Bronchial epithelial cell (primary cell): ENCODE measurements around the gene NFX1. TPM values are rescaled to one million over a fixed set of nuclear protein-coding genes. Genes with fewer than 3 reads are reported as not detected.
A peak's percentile ranks its signal among the peaks of the same experiment; 100 is the strongest.

ENCODE experiments used
- DNase-seq: peaks from one replicate; pipeline ENCODE4 v3.0.0-alpha.2; 2010; ENCODE audit warnings: low read depth
- FAIRE-seq: peaks from 2 replicates; lab custom pipeline; 2011; peaks lifted over from hg19 to GRCh38; lab: Jason Lieb, UNC
- H3K27me3 ChIP-seq: 2 replicates; pipeline ENCODE4 v1.5.1; 2011; ENCODE audit warnings: low read length; ENCODE audit not compliant: control insufficient read depth, insufficient read depth
- H3K36me3 ChIP-seq: 2 replicates; pipeline ENCODE4 v1.5.1; 2011; ENCODE audit warnings: low read length; ENCODE audit not compliant: control insufficient read depth, insufficient read depth
- H3K4me3 ChIP-seq: 2 replicates; pipeline ENCODE4 v1.5.1; 2011; ENCODE audit warnings: mild to moderate bottlenecking, low read depth, low read length, control low read depth
- total RNA-seq: library from RNA; depleted of rRNA; stranded (reverse); fragments of >200 nt; gene quantifications from 2 replicates; pipeline ENCODE4 v1.2.1, GENCODE V29; 2014
- TF ChIP-seq, protein P1 (sequence below): IDR thresholded peaks from 2 replicates; pipeline ENCODE4 v1.5.1; 2011; ENCODE audit warnings: mild to moderate bottlenecking, moderate library complexity, low read length, control low read depth, inconsistent platforms; ENCODE audit not compliant: insufficient read depth, severe bottlenecking

Gene NFX1
- total RNA-seq, 1 donor from 2014 or later, result 19.2 TPM

DNA sequence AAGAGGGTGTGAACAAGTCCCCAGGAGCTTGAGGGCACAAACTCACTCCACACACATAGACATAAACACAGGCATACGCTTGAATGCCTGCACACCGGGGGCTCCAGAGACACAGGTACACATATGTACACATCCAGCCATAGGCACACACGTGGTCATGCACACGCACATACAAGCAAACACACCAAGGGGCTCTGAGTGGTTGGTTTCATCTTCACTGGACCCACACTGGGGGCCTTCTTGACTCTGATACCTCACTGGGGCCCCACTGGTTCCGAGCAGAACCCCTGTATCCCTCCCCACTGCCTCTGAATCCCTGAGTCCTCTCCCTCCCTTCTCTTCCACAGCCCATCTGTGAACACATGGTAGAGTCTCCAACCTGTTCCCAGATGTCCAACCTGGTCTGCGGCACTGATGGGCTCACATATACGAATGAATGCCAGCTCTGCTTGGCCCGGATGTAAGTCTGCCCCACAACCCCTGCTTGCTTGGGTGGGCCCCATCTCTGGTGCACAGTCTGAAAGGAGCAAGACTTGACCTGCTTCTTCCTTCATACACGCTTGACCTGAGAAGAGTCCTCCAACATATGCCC is 44.0 kb upstream of the NFX1 start:
- DNase-seq (no peak), FAIRE-seq (no peak)
- H3K27me3 ChIP-seq, result no peaks in the 10 kb centered on the region
- H3K4me3 ChIP-seq, result no peak overlapping the region
- TF ChIP-seq, protein P1, sequence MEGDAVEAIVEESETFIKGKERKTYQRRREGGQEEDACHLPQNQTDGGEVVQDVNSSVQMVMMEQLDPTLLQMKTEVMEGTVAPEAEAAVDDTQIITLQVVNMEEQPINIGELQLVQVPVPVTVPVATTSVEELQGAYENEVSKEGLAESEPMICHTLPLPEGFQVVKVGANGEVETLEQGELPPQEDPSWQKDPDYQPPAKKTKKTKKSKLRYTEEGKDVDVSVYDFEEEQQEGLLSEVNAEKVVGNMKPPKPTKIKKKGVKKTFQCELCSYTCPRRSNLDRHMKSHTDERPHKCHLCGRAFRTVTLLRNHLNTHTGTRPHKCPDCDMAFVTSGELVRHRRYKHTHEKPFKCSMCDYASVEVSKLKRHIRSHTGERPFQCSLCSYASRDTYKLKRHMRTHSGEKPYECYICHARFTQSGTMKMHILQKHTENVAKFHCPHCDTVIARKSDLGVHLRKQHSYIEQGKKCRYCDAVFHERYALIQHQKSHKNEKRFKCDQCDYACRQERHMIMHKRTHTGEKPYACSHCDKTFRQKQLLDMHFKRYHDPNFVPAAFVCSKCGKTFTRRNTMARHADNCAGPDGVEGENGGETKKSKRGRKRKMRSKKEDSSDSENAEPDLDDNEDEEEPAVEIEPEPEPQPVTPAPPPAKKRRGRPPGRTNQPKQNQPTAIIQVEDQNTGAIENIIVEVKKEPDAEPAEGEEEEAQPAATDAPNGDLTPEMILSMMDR, result no peak
- H3K36me3 ChIP-seq, result no peaks in the 10 kb centered on the region

- TF ChIP-seq, protein P1, result no peak
- peak; percentile 62 for FAIRE-seq
- H3K4me3 ChIP-seq, result no peak overlapping the region
- H3K27me3 ChIP-seq, result no peaks in the 10 kb centered on the region
- peaks cover 6% of the 10 kb centered on the region for H3K36me3 ChIP-seq
- DNase-seq, result no peak
Observed at GRCh38 chr9:33248606-33249005, 41.7 kb upstream of the NFX1 start.

DNA sequence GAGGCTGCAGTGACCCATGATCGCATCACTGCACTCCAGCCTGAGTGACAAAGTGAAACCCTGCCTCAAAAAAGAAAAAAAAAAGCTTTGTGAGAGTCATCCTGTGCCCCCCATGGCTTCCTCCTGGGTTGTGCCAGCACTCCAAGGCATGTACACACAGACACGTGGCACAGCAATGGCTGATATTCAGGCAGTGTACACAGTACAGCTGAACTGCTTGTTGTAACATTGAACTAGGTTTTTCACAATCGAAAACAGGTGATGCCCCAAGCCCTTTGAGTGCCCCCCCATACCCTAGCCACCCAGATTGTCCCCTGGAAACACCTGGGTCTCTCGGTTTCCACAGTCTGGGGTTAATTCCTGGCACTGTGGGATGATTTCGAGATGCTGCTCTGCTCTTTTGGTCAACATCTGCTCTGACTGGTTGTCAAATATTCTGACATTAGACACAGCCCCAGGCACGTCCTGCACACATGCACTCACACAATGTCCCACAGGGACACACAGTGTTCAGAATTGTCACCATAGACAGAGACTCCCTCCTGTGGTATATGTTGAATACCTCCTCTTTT is 41.1 kb upstream of the NFX1 start:
- Histone ChIP-seq H3K36me3 (peaks cover 6% of the 10 kb centered on the region), H3K4me3 (no peak overlapping the region), H3K27me3 (no peaks in the 10 kb centered on the region)
- TF ChIP-seq, protein P1, result no peak
- FAIRE-seq (no peak), DNase-seq (no peak)

DNA sequence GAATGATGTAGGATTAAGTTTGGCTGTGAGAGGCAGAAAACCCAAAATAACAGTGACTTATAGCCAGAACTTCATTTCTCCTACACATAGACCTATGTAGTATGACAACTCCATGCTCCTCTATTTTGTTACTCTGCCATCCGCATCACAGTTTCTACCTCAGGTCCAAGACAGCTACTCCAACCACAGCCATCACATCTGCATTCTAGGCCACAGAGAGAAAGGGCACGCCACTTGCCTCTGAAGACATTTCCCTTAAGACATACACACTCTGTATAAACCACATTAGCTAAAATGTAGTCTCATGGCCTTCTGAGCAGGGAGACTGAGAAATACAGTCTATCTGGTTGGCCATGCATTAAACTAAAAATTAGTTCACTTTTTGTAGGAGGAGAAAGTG is 40.3 kb upstream of the NFX1 start:
- H3K27me3 ChIP-seq, result no peaks in the 10 kb centered on the region
- FAIRE-seq (no peak), DNase-seq (no peak)
- H3K4me3 ChIP-seq, result no peak overlapping the region
- H3K36me3 ChIP-seq, result peaks cover 14% of the 10 kb centered on the region
- TF ChIP-seq, protein P1, result no peak

- peak; percentile 78 for DNase-seq
- H3K27me3 ChIP-seq, result no peaks in the 10 kb centered on the region
- H3K36me3 ChIP-seq, result peaks cover 20% of the 10 kb centered on the region
- TF ChIP-seq, protein P1, result no peak
- no peak overlapping the region for H3K4me3 ChIP-seq
- FAIRE-seq, result no peak
Observed at GRCh38 chr9:33250458-33250995, 39.8 kb upstream of the NFX1 start.
